DOHH2 (cell line): ENCODE data around the gene LOXHD1.

Source experiments
- H3F3A ChIP-seq: fragments of 200-600 bp; sonication (generic), shearing (Covaris generic); 2 replicates; pipeline ENCODE4 v1.6.0; 2016; ENCODE audit warnings: antibody characterized with exemption, mild to moderate bottlenecking; ENCODE audit not compliant: control insufficient read depth, insufficient read depth
- H3K27ac ChIP-seq: fragments of 200-600 bp; sonication (generic); 2 replicates; pipeline ENCODE4 v1.5.1; 2014; ENCODE audit warnings: low read depth, mild to moderate bottlenecking, low read length, moderate library complexity
- H3K27me3 ChIP-seq: fragments of 200-600 bp; sonication (generic); 2 replicates; pipeline ENCODE4 v1.6.1; 2014; ENCODE audit warnings: mild to moderate bottlenecking, low read length, mixed read lengths; ENCODE audit not compliant: control insufficient read depth
- H3K36me3 ChIP-seq: fragments of 200-600 bp; sonication (generic); 2 replicates; pipeline ENCODE4 v1.6.1; 2014; ENCODE audit warnings: mild to moderate bottlenecking, low read length, moderate library complexity, mixed read lengths; ENCODE audit not compliant: control insufficient read depth
- H3K4me1 ChIP-seq: fragments of 200-600 bp; sonication (generic); 2 replicates; pipeline ENCODE4 v1.6.1; 2014; ENCODE audit warnings: mild to moderate bottlenecking, low read length, mixed read lengths; ENCODE audit not compliant: control insufficient read depth
- H3K4me2 ChIP-seq: fragments of 200-600 bp; sonication (generic); 2 replicates; pipeline ENCODE4 v1.6.0; 2014; ENCODE audit warnings: mild to moderate bottlenecking, low read length, moderate library complexity
- H3K4me3 ChIP-seq: fragments of 200-600 bp; sonication (generic); 2 replicates; pipeline ENCODE4 v1.5.1; 2014; ENCODE audit warnings: mild to moderate bottlenecking, low read length, mixed read lengths
- H3K79me2 ChIP-seq: fragments of 200-600 bp; sonication (generic); 2 replicates; pipeline ENCODE4 v1.6.1; 2014; ENCODE audit warnings: mild to moderate bottlenecking, low read length, mixed read lengths; ENCODE audit not compliant: control insufficient read depth
- H3K9me2 ChIP-seq: fragments of 200-600 bp; sonication (generic); replicated peaks from 2 replicates; pipeline ENCODE4 v1.6.1; 2014; ENCODE audit warnings: mild to moderate bottlenecking, low read length, mixed read lengths; ENCODE audit not compliant: control insufficient read depth
- H3K9me3 ChIP-seq: fragments of 200-600 bp; sonication (generic); 2 replicates; pipeline ENCODE4 v1.6.1; 2014; ENCODE audit warnings: antibody characterized with exemption, low read length, mixed read lengths; ENCODE audit not compliant: control insufficient read depth, insufficient read depth
- H4K20me1 ChIP-seq: fragments of 200-600 bp; sonication (generic); 2 replicates; pipeline ENCODE4 v1.6.0; 2014; ENCODE audit warnings: low read depth, mild to moderate bottlenecking, antibody characterized with exemption, low read length, moderate library complexity; ENCODE audit not compliant: control insufficient read depth, insufficient read depth
- EZH2phosphoT487 ChIP-seq: fragments of 200-600 bp; sonication (generic); IDR thresholded peaks from 2 replicates; pipeline ENCODE4 v1.6.1; 2017; ENCODE audit warnings: borderline replicate concordance, mild to moderate bottlenecking, antibody characterized with exemption, low read length, moderate library complexity, mixed read lengths
- TF ChIP-seq, protein P1 (sequence below): fragments of 200-600 bp; sonication (generic); IDR thresholded peaks from one replicate; pipeline ENCODE4 v1.5.1; 2014; ENCODE audit warnings: antibody characterized with exemption, mild to moderate bottlenecking, low read depth, low read length; ENCODE audit not compliant: poor library complexity, severe bottlenecking

Gene LOXHD1

DNA sequence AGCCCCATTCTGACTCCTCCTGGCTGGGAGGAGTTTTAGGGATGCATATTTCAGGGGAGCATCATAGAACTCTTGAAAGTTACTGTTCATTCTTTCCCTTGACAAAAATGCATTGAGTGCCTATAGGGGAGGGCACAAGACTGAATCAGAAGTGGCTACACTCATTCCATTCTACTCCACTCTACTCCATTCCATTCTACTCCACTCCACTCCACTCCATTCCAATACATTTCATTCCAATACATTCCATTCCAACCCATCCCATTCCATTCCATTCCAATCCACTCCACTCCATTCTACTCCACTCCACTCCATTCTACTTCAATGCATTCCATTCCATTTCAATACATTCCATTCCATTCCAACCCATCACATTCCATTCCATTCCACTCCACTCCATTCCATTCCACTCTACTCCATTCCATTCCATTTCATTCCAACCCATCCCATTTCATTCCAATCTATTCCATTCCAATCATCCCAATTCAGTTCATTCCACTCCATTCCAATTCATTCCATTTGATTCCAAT, 110.8 kb downstream of the LOXHD1 start:
- no peaks in the 10 kb centered on the region for H3K36me3 ChIP-seq
- no peaks in the 10 kb centered on the region for H3K9me2 ChIP-seq
- H4K20me1 ChIP-seq: no peaks in the 10 kb centered on the region

DNA sequence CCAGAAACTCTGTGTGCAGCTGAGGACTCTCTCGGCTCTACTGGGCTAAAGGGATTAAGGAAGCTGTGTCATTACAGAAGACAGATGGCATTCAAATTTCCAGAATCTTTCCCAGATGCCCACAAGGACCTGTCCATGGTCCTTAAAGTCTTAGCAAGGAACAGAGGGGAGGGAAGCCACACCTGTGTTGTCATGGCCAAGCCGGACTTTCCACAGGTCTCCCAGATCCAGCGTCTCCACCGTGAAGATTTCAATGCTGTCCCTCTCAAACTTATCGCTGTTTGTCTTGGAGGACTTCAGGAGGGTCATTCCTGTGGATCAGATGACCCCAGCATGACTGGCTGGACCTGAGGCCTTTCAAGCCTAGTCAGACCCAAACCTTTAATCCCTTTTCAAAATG, 114.5 kb downstream of the LOXHD1 start:
- Histone ChIP-seq H3K9me3 (no peaks in the 10 kb centered on the region), H4K20me1 (no peaks in the 10 kb centered on the region), H3K27ac (no peak overlapping the region), H3K9me2 (no peaks in the 10 kb centered on the region), H3K36me3 (no peaks in the 10 kb centered on the region), H3K4me1 (no peaks in the 10 kb centered on the region), H3K79me2 (no peaks in the 10 kb centered on the region), H3K27me3 (no peaks in the 10 kb centered on the region), H3K4me3 (no peak overlapping the region), H3K4me2 (no peak overlapping the region), H3F3A (no peaks in the 10 kb centered on the region)
- TF ChIP-seq EZH2phosphoT487: no peak
- TF ChIP-seq, protein P1, sequence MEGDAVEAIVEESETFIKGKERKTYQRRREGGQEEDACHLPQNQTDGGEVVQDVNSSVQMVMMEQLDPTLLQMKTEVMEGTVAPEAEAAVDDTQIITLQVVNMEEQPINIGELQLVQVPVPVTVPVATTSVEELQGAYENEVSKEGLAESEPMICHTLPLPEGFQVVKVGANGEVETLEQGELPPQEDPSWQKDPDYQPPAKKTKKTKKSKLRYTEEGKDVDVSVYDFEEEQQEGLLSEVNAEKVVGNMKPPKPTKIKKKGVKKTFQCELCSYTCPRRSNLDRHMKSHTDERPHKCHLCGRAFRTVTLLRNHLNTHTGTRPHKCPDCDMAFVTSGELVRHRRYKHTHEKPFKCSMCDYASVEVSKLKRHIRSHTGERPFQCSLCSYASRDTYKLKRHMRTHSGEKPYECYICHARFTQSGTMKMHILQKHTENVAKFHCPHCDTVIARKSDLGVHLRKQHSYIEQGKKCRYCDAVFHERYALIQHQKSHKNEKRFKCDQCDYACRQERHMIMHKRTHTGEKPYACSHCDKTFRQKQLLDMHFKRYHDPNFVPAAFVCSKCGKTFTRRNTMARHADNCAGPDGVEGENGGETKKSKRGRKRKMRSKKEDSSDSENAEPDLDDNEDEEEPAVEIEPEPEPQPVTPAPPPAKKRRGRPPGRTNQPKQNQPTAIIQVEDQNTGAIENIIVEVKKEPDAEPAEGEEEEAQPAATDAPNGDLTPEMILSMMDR: no peak

More for the DNA sequence above, 110.8 kb downstream of the LOXHD1 start:
- H3K4me2 ChIP-seq: no peak overlapping the region
- H3K9me3 ChIP-seq: no peaks in the 10 kb centered on the region
- no peak for TF ChIP-seq EZH2phosphoT487
- TF ChIP-seq, protein P1: no peak
- H3K4me3 ChIP-seq: no peak overlapping the region
- no peaks in the 10 kb centered on the region for H3F3A ChIP-seq
- peaks cover 3% of the 10 kb centered on the region; the same call in 1 of the 2 replicates for H3K27me3 ChIP-seq
- no peaks in the 10 kb centered on the region for H3K79me2 ChIP-seq
- H3K4me1 ChIP-seq: no peaks in the 10 kb centered on the region
- no peak overlapping the region for H3K27ac ChIP-seq

DNA sequence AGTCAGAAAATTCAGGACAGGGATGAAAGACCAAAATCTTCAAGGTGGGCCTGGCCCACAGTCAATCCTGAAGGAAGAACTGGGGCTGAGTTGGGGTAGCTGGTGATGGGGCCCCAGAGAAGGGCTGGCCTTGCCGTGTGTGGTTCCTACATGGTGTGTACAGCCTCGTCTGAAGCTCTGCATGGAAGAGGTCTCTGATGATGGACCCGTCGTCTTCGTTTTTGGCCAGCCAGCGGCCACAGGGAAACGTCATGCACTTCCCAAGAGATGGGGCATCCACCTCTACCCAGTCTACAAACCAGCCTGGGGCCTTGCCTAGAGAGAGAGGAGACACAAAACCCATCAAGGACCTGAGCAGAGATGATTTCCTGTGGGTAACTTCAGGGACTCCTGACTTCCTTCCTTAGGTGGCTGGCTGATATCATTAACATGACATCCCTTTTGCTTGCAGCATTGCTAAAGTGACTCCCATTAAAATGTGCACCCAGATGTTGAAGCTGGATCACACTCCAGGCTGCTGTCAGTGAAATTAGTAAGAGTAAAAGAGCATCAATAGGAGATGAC, 115.3 kb downstream of the LOXHD1 start:
- Histone ChIP-seq H3K9me3 (no peaks in the 10 kb centered on the region), H3K27ac (no peak overlapping the region), H3K79me2 (no peaks in the 10 kb centered on the region), H3F3A (no peaks in the 10 kb centered on the region), H3K27me3 (no peaks in the 10 kb centered on the region), H4K20me1 (no peaks in the 10 kb centered on the region), H3K9me2 (no peaks in the 10 kb centered on the region), H3K36me3 (no peaks in the 10 kb centered on the region), H3K4me2 (no peak overlapping the region), H3K4me1 (no peaks in the 10 kb centered on the region), H3K4me3 (no peak overlapping the region)
- TF ChIP-seq, protein P1: no peak
- TF ChIP-seq EZH2phosphoT487: no peak
